ENCODE measurements around the gene DOCK11. TPM values are rescaled to one million over a fixed set of nuclear protein-coding genes. Genes with fewer than 3 reads are reported as not detected.

DOCK11 gene
- total RNA-seq, 4 donors from 2014 or later = 30.0 to 50.7 (median 35.7) TPM

- TF ChIP-seq EP300 (IDR thresholded peaks at IDR 0.05) (no peak), POLR2A (IDR thresholded peaks at IDR 0.05) (no peak)
- TF ChIP-seq, protein P1, sequence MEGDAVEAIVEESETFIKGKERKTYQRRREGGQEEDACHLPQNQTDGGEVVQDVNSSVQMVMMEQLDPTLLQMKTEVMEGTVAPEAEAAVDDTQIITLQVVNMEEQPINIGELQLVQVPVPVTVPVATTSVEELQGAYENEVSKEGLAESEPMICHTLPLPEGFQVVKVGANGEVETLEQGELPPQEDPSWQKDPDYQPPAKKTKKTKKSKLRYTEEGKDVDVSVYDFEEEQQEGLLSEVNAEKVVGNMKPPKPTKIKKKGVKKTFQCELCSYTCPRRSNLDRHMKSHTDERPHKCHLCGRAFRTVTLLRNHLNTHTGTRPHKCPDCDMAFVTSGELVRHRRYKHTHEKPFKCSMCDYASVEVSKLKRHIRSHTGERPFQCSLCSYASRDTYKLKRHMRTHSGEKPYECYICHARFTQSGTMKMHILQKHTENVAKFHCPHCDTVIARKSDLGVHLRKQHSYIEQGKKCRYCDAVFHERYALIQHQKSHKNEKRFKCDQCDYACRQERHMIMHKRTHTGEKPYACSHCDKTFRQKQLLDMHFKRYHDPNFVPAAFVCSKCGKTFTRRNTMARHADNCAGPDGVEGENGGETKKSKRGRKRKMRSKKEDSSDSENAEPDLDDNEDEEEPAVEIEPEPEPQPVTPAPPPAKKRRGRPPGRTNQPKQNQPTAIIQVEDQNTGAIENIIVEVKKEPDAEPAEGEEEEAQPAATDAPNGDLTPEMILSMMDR (IDR thresholded peaks at IDR 0.05) = no peak
- Histone ChIP-seq H3K4me3 (no peak overlapping the region), H3K27ac (no peak overlapping the region)
Measured at GRCh38 chrX:118565853-118566252, 70.2 kb downstream of the DOCK11 start.

DNA sequence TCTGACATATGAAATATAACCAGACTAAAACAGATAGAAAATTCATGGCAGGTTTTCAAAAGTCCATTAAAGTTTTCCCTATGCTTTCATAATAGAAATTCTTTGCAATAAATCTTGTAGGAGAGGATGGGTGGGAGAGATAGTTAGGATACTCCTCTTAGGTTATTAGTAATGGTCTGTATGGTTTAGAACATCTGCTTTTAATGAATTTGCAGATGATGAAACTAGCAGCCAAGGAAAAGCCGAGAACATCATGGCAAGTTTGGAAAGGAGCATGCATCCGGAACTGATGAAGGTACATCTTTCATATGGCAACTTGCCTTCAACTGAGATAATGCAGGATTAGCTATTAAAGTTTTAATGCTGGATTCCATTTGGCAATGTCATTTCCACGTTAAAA lies 70.7 kb downstream of the DOCK11 start:
- TF ChIP-seq, protein P1 (IDR thresholded peaks at IDR 0.05) = no peak
- TF ChIP-seq POLR2A (IDR thresholded peaks at IDR 0.05) (no peak), EP300 (IDR thresholded peaks at IDR 0.05) (no peak)
- Histone ChIP-seq H3K36me3 (peaks cover 0 to 12% (median 0%) of the 10 kb centered on the region in 3 donors), H3K4me3 (no peak overlapping the region), H3K27me3 (peaks cover 0 to 5% of the 10 kb centered on the region in 2 donors), H3K9me3 (no peaks in the 10 kb centered on the region), H3K27ac (no peak overlapping the region), H3K4me1 (no peaks in the 10 kb centered on the region)
- WGBS, 2 donors = 59 to 68% methylated on average over 3 of the region's 3 CpGs
- no peak for DNase-seq (ENCODE audit: low spot score in 2 of 2)

More at GRCh38 chrX:118565853-118566252, 70.2 kb downstream of the DOCK11 start:
- Histone ChIP-seq H3K4me1 (no peaks in the 10 kb centered on the region), H3K9me3 (no peaks in the 10 kb centered on the region), H3K27me3 (no peaks in the 10 kb centered on the region), H3K36me3 (peaks cover 0 to 12% (median 0%) of the 10 kb centered on the region in 3 donors)
- 41 to 59% methylated on average over 6 of the region's 6 CpGs for WGBS, 2 donors
- DNase-seq (ENCODE audit: low spot score in 2 of 2) = no peak

- 51 to 77% methylated on average over 3 of the region's 3 CpGs for WGBS, 2 donors
- H3K4me3 ChIP-seq = no peak overlapping the region
Measured at GRCh38 chrX:118569676-118570075, 74.1 kb downstream of the DOCK11 start.

GRCh38 chrX:118570209-118570608 lies 74.6 kb downstream of the DOCK11 start:
- Histone ChIP-seq H3K36me3 (peaks cover 0 to 13% (median 0%) of the 10 kb centered on the region in 3 donors), H3K27me3 (peaks cover 0 to 8% of the 10 kb centered on the region in 2 donors), H3K4me1 (no peaks in the 10 kb centered on the region), H3K9me3 (no peaks in the 10 kb centered on the region), H3K4me3 (no peak overlapping the region), H3K27ac (no peak overlapping the region)
- TF ChIP-seq POLR2A (IDR thresholded peaks at IDR 0.05) = no peak
- TF ChIP-seq, protein P1 (IDR thresholded peaks at IDR 0.05) = no peak
- no peak for TF ChIP-seq EP300 (IDR thresholded peaks at IDR 0.05)
- 62 to 82% methylated on average over 2 of the region's 2 CpGs for WGBS, 2 donors
- no peak for DNase-seq (ENCODE audit: low spot score in 2 of 2)

More at GRCh38 chrX:118569676-118570075, 74.1 kb downstream of the DOCK11 start:
- Histone ChIP-seq H3K36me3 (peaks cover 0 to 13% (median 0%) of the 10 kb centered on the region in 3 donors), H3K27me3 (peaks cover 0 to 8% of the 10 kb centered on the region in 2 donors), H3K9me3 (no peaks in the 10 kb centered on the region), H3K27ac (no peak overlapping the region), H3K4me1 (no peaks in the 10 kb centered on the region)
- no peak for DNase-seq (ENCODE audit: low spot score in 2 of 2)
- no peak for TF ChIP-seq POLR2A (IDR thresholded peaks at IDR 0.05)
- no peak for TF ChIP-seq EP300 (IDR thresholded peaks at IDR 0.05)
- TF ChIP-seq, protein P1 (IDR thresholded peaks at IDR 0.05) = no peak

- Histone ChIP-seq H3K9me3 (no peaks in the 10 kb centered on the region), H3K27me3 (peaks cover 0 to 8% of the 10 kb centered on the region in 2 donors), H3K4me3 (no peak overlapping the region), H3K4me1 (no peaks in the 10 kb centered on the region), H3K27ac (no peak overlapping the region), H3K36me3 (peaks cover 0 to 13% (median 0%) of the 10 kb centered on the region in 3 donors)
- no peak for DNase-seq (ENCODE audit: low spot score in 2 of 2)
- 74 to 79% methylated on average over 3 of the region's 3 CpGs for WGBS, 2 donors
- TF ChIP-seq POLR2A (IDR thresholded peaks at IDR 0.05) (no peak), EP300 (IDR thresholded peaks at IDR 0.05) (peak in 1 of 2 donors; percentile 13)
Measured at GRCh38 chrX:118571836-118572235, 76.2 kb downstream of the DOCK11 start.
